G401.6 (cell line): ENCODE results near the gene EXD3.

Experiments
- FAIRE-seq: peaks from 2 replicates; lab custom pipeline; 2012; peaks lifted over from hg19 to GRCh38; lab: Jason Lieb, UNC

Gene EXD3

GRCh38 chr9:137317021-137317717 is 105.8 kb downstream of the EXD3 start:
- no peak for FAIRE-seq

GRCh38 chr9:137316012-137316981 is 106.7 kb downstream of the EXD3 start:
- no peak for FAIRE-seq

GRCh38 chr9:137315581-137316011 is 107.4 kb downstream of the EXD3 start:
- FAIRE-seq = no peak

GRCh38 chr9:137314561-137315560 is 108.1 kb downstream of the EXD3 start:
- FAIRE-seq = no peak

GRCh38 chr9:137313956-137314560 is 108.9 kb downstream of the EXD3 start:
- no peak for FAIRE-seq

- no peak for FAIRE-seq
Measured at GRCh38 chr9:137313326-137313936, 109.5 kb downstream of the EXD3 start.

GRCh38 chr9:137312852-137313325 is 110.1 kb downstream of the EXD3 start:
- no peak for FAIRE-seq

- no peak for FAIRE-seq
Measured at GRCh38 chr9:137311986-137312851, 110.7 kb downstream of the EXD3 start.

- FAIRE-seq = no peak
Measured at GRCh38 chr9:137311171-137311985, 111.6 kb downstream of the EXD3 start.

- no peak for FAIRE-seq
Measured at GRCh38 chr9:137310189-137311052, 112.5 kb downstream of the EXD3 start.

- no peak for FAIRE-seq
Measured at GRCh38 chr9:137309368-137310188, 113.4 kb downstream of the EXD3 start.

GRCh38 chr9:137308057-137308619 is 114.8 kb downstream of the EXD3 start:
- no peak for FAIRE-seq

- FAIRE-seq = no peak
Measured at GRCh38 chr9:137307255-137308056, 115.5 kb downstream of the EXD3 start.

- FAIRE-seq = no peak
Measured at GRCh38 chr9:137306850-137307254, 116.1 kb downstream of the EXD3 start.

- FAIRE-seq = no peak
Measured at GRCh38 chr9:137306066-137306849, 116.7 kb downstream of the EXD3 start.
